ENCODE data around the gene OGFOD2.
A peak's percentile ranks its signal among the peaks of the same experiment; 100 is the strongest.
"Not testable (repeated sequence)": the region's sequence is repeated elsewhere in the genome, so short reads cannot be mapped to it uniquely, and the experiment has no call there.

OGFOD2 gene

GRCh38 chr12:122974892-122975789 lies at the start of gene OGFOD2:
TSS of gene OGFOD2 (plus strand) at chr12:122975244. CDS start at chr12:122975252, 8 bp downstream.
- peak; percentile 83 to 88 for DNase-seq (ENCODE audit: low read depth in 2 of 2)

DNA sequence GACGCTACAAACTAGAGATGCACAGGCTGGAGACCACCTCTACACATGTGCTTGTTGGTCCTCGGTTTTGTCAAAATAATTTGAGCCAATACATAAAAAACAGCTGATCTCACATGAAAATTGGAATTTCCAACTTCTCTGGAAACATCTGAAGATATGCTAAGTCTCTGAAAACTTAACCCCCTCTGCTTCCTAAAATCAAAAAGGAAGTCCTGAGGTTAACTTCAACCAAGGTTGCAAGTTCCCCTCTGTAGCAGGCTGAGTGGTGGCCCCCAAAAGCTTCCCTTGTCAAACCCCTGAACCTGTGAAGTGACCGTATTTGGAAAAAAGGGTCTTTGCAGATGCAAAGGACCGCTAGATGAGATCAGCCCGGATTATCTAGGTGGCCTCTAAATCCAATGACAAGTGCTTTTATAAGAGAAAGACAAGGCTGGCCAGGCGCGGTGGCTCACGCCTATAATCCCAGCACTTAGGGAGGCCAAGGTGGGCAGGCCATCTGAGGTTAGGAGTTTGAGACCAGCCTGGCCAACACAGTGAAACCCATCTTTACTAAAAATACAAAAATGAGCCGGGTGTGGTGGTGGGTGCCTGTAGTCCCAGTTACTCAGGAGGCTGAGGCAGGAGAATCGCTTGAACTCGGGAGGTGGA lies 47.2 kb upstream of the OGFOD2 start:
- no peak for DNase-seq (ENCODE audit: low read depth in 2 of 2)

GRCh38 chr12:122928404-122929147 lies 46.5 kb upstream of the OGFOD2 start:
- no peak for DNase-seq (ENCODE audit: low read depth in 2 of 2)

DNA sequence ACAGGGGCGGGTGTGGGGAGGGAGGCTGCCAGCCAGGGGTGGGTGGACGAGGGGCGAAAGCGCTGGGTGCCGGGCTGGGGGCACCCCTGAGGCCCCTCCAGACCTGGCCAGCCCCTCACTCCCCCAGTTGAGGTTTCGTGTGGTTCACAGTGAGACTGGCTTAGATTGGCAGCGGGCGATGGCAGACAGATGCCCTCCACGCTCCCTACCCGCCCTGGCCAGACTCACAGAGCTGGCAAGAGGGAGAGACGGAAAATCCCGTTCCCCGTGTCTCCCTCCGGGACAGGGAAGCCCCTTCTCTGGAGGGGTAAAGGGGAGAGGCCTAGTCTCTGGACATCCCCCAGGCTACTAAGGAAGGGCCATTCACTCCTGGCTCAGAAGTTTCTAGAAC lies 45.9 kb upstream of the OGFOD2 start:
- no peak for DNase-seq (ENCODE audit: low read depth in 2 of 2)

DNA sequence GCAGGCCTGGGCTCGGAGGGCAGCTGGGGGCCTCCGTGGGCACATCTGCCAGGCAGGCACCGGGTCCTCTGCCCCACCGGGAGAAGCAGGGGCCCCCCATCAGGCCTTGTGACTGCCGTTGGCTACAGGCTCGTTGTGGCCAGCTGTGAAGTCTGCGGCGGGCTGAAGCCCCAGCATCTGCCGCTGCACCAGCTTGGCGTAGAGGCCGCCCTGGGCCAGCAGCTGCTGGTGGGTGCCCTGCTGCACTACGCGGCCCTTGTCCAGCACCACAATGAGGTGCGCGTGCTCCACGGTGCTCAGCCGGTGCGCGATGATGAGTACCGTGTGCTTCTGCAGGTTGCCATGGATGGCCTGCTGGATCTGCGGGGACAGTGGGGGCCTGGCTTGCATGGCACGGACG lies 45.2 kb upstream of the OGFOD2 start:
- no peak for DNase-seq (ENCODE audit: low read depth in 2 of 2)

- no peak for DNase-seq (ENCODE audit: low read depth in 2 of 2)
Observed at GRCh38 chr12:122932207-122932606, 42.8 kb upstream of the OGFOD2 start.

DNA sequence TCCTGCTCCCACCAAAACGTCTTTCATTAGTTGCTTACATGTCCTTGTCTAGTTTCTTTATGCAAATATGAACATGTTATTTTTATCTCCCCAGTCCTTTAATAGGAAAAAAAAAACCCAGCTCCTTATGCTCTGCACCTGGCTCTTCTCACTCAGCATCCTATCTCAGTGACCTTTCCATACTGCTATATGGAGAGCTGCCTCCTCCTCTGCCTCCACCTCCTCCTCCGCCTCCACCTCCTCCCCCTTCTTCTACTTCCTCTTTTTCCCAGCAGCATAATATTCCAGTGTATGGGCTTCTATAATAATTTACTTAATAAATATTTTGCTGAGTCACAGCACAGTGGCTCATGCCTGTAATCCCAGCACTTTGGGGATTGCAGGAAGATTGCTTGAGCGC lies 40.3 kb upstream of the OGFOD2 start:
- no peak for DNase-seq (ENCODE audit: low read depth in 2 of 2)

- DNase-seq (ENCODE audit: low read depth in 2 of 2), result no peak
Observed at GRCh38 chr12:122935318-122935717, 39.7 kb upstream of the OGFOD2 start.

GRCh38 chr12:122937622-122938091 lies 37.4 kb upstream of the OGFOD2 start:
- DNase-seq (ENCODE audit: low read depth in 2 of 2), result no peak

GRCh38 chr12:122939125-122939524 lies 35.9 kb upstream of the OGFOD2 start:
- DNase-seq (ENCODE audit: low read depth in 2 of 2), result no peak

- not testable (repeated sequence) for DNase-seq (ENCODE audit: low read depth in 2 of 2)
Observed at GRCh38 chr12:122941351-122941750, 33.7 kb upstream of the OGFOD2 start.

DNA sequence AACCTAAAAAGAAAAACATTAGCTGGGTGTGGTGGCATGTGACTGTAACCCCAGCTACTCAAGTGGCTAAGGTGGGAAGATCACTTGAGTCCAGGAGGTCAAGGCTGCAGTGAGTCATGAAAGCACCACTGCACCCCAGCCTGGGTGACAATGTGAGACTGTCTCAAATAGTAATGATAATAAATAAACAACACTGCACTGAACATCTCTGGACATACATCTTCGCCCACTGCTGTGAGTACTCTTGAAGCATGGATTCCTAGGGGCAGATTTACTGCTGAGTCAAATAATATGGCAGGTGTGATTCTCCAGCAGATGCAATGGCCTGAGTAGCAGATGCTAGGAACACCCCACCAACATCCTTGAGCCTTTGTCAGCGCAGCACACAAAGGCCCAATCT lies 32.4 kb upstream of the OGFOD2 start:
- DNase-seq (ENCODE audit: low read depth in 2 of 2), result no peak

- DNase-seq (ENCODE audit: low read depth in 2 of 2), result no peak
Observed at GRCh38 chr12:122943196-122943595, 31.8 kb upstream of the OGFOD2 start.

DNA sequence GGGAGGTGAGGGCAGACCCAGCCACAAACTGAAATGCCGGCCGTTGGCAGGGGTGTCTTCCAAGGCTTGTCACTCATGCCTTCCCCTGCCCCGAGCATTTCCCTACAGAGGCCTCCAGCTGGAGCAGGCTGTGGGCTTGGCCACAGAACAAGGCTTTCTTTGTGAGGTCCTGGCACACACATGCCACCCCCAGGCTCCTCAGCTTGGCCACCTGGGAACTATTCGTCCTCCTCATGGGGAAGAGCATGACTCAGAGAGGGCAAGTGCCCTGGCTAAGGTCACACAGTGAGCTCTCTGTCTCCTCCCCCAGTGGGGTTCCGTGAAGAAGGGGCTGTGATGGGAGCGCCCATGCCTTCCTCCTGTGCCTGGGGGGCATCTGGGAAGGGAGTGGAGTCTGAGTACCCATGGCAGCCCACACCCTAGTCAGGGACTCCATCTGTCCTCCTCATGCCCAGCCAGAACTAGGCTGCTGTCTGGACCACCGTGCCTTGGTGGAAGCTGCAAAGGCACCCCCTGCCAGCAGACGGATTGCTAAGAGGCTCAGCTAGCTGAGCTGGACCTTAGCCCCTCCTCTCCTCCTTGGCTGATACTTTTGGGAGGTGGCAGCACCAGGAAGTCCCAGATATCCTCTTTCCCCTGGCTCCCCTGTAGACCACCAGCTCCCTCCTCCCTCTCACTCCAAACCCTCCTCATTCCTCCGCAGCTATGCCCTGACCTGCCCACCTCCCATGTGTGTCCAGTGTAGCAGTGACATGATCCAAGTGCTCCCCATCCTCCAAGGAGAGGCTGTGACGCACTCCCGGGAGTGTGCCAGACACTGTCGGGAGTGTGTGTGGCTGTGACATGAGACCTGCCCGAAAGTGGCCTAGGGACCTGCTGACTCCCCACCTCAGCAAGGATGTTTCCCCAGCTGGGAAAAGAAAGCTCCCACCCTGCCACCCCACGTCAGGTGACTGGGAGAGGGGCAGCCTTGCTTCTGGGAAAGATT lies 30.1 kb upstream of the OGFOD2 start:
- DNase-seq (ENCODE audit: low read depth in 2 of 2), result no peak

DNA sequence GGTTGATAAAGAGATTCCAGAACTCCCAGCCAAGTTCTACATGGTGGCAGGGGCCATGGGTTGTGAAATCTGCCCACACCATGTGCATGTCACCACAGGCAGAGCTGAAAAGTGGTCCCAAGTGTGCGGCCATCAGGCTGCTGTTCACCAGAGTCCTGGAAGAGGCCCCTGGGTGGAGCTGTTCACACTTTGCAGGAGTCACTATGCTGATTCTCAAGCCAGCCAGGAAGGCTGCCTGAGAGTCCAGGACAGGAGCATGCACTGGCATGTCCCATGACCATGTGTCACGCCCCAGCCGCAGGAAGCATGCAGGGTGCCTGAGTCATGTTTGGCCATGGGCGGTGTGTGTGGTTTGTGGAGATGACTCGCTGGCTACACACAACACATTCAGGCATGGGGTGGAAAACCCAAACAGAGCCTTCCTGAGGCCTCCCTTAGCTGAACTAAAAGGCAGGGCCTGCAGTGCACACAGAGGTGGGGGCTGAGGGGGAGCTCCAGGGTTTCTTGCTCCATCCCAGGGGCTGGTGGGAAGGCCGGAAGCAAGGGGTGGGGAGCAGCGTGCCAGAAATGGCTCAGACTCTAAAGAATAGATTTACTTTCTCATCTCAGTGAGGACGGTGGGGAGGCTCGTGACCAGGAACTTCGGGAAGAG lies 28.2 kb upstream of the OGFOD2 start:
- peak; percentile 56 to 62 for DNase-seq (ENCODE audit: low read depth in 2 of 2)

DNA sequence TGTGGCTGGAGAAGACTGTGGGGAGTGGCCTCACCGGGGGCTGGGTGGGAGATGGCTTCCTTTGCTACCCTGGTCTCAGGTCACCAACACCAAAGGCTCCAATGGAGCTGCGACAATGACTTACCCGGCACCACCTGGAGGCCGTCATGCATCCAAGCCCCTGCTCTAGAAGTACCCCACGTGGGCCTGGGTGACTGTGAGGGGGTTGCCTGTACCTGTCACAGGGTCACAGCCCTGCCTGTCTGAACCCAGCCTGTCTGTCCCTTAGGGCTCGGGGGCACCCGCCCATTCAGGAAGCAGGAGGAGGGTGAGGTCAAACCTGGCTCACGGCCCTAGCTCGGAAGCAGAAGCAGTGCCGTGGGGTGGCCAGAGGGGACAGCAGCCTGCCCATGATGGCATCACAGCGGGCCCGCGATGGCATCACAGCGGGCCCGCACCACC lies 27.7 kb upstream of the OGFOD2 start:
- DNase-seq (ENCODE audit: low read depth in 2 of 2), result no peak

GRCh38 chr12:122948605-122949004 lies 26.4 kb upstream of the OGFOD2 start:
- no peak for DNase-seq (ENCODE audit: low read depth in 2 of 2)

- DNase-seq (ENCODE audit: low read depth in 2 of 2), result no peak
Observed at GRCh38 chr12:122949405-122949804, 25.6 kb upstream of the OGFOD2 start.

DNA sequence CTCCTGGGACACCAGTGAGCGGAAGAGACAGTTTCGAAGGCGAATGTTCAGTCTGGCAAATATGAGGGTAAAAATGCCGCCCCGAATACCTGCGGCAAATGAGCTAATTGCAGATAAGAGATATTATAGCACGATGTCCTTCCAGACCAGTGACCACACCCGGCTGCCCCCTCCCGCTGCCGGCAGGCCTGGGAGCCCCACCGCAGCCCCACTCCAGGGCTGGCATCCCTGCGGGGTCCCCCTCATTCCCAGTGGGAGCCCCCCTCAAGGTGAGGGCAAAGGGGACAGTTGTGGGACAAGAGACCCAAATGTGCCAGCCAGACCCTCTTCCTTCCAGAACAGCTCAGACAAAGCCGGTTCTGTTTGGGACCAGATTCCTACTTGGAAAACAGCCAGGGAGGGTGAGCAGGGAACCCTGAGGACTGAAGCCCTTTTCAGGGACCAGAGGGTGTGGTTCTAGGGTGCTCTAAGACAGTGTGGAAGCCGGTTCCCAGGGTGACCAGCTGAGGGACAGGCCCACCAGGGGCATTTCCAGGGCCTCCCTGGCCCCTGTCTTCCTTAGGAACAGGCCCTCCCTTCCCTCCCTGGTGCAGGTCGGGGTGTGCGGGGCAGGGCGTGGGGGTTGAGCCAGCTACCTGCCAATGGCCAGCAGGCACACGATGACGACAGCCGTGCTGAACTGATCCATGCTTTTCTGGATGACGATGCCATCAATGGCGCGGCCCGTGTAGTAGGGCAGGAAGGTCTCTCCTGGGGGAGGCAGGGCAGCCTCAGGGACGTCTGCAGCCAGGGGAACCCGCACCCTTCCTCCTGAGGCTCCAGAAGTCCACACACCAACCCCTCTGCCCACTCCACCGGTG lies 25.0 kb upstream of the OGFOD2 start:
- DNase-seq (ENCODE audit: low read depth in 2 of 2), result no peak

DNA sequence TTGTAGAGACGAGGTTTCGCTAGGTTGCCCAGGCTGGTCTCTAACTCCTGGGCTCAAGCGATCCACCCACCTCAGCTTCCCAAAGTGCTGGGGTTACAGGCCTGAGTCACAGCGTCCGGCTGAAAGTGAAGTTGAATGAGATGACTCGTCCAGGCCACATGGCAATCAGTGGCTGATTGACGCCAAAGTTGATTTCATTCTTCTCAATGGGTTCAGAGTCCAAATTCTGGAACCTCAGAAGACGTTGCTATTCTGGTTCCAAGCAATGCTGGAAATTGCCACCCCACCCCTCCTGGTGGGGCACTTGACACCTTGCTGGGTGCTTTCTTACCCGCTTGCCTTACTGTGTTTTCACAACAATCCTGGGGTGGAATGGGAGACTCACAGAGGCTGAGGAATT lies 23.6 kb upstream of the OGFOD2 start:
- DNase-seq (ENCODE audit: low read depth in 2 of 2), result no peak
